Adrenal gland (tissue), 12 donors: ENCODE data around the gene SDR42E2. TPM values are rescaled to one million over a fixed set of nuclear protein-coding genes. Genes with fewer than 3 reads are reported as not detected.

Experiments used
- DNase-seq, 7 donors: peaks; one replicate each; pipeline ENCODE4 v3.0.0-alpha.2; 2019 to 2020
- H3K27ac ChIP-seq, 5 donors: fragments of 200-600 bp; sonication (generic) in 4 of 5; 1 replicate in 3 of 5; 2 replicates in 2 of 5; pipeline versions ENCODE4 v1.5.1 to v1.8.0; 2016 to 2020; ENCODE audit warnings: mild to moderate bottlenecking in 1 of 5
- H3K27me3 ChIP-seq: fragments of 200-600 bp; 2 replicates; pipeline ENCODE4 v1.8.0; 2021
- H3K36me3 ChIP-seq, 2 donors: fragments of 200-600 bp; replicated peaks in 1 of 2; 1 replicate in 1 of 2; 2 replicates in 1 of 2; pipeline versions ENCODE4 v1.5.1 to v1.8.0; 2018 to 2022
- H3K4me1 ChIP-seq, 2 donors: fragments of 200-600 bp; replicated peaks in 1 of 2; 1 replicate in 1 of 2; 2 replicates in 1 of 2; pipeline versions ENCODE4 v1.5.1 to v1.8.0; 2018 to 2021
- H3K4me3 ChIP-seq, 4 donors: fragments of 200-600 bp; sonication (generic) in 3 of 4; one replicate each; pipeline ENCODE4 v1.5.1; 2016 to 2018
- H3K9me3 ChIP-seq, 3 donors: fragments of 200-600 bp; sonication (generic) in 1 of 3; replicated peaks in 1 of 3; 1 replicate in 2 of 3; 2 replicates in 1 of 3; pipeline versions ENCODE4 v1.5.1 to v1.8.0; 2016 to 2021
- CTCF ChIP-seq, 6 experiments: fragments of 450-650 bp in 4 of 6; fragments of 200-600 bp in 2 of 6; sonication (generic) in 1 of 6; IDR thresholded peaks; 1 replicate in 5 of 6; 2 replicates in 1 of 6; pipeline versions ENCODE4 v1.5.1 to v1.8.0; 2016 to 2021; ENCODE audit warnings: antibody characterized with exemption in 6 of 6, mild to moderate bottlenecking in 2 of 6, moderate library complexity in 1 of 6
- POLR2A ChIP-seq, 2 donors: fragments of 450-650 bp; IDR thresholded peaks; one replicate each; pipeline ENCODE4 v1.6.1; 2017; ENCODE audit warnings: antibody characterized with exemption in 2 of 2, mild to moderate bottlenecking in 2 of 2, moderate library complexity in 1 of 2
- WGBS, 4 donors: extraction: QIAGEN DNeasy Blood & Tissue Kit in 2 of 4; methylation state at CpG; one replicate each; pipeline versions ENCODE4 v1.1.5 to v1.1.7; 2013 to 2017; 5-methylcytosine and 5-hydroxymethylcytosine counted together
- intact Hi-C, 2 donors: fragments of 100-400 bp; cut with DNase I; formaldehyde crosslinking; loops; one replicate each; pipeline versions ENCODE4 v1.14.1 to v1.15.0; 2022 to 2023
- polyA plus RNA-seq, 3 donors: library from polyadenylated mRNA; stranded (reverse); fragments of 200-250 nt in 2 of 3; fragments of 350-450 nt in 1 of 3; fragmentation: Illumina TruSeq in 1 of 3; extraction: RNeasy Lipid Tissue Mini Kit (QIAGEN cat#74804) in 1 of 3; gene quantifications; one replicate each; pipeline ENCODE4 v1.2.3, GENCODE V29; 2013 to 2014
- total RNA-seq, 9 donors: library from RNA; depleted of rRNA in 4 of 9; stranded (reverse); fragments of >200 nt in 4 of 9; fragments of 120-200 nt in 1 of 9; fragmentation: NEBNext Ultra II Directional in 1 of 9; extraction: Animal tissue kit (Norgen Biotek cat#: 25700) in 1 of 9; gene quantifications; one replicate each; pipeline versions ENCODE4 v1.1.0 to v1.2.4, GENCODE V29; 2013 to 2023
- donor health status: healthy with polysubstance abuse.
- donor health status: Bipolar disorder and iron deficiency.
- donor health status: DM: yes; HTN: yes; CAD: no.
- donor health status: DM: no; HTN: no; CAD: no.
- donor health status: DM: no; HTN: no; CAD: no.
- donor health status: DM: yes; HTN: yes; CAD: no.

SDR42E2 gene
- total and polyA plus RNA-seq, 12 donors = 0.08 to 0.10 TPM; not detected in 10

GRCh38 chr16:22162656-22163009 is 327 bp downstream of the SDR42E2 start:
- TF ChIP-seq POLR2A (IDR thresholded peaks at IDR 0.05) (no peak), CTCF (IDR thresholded peaks at IDR 0.05) (no peak)
- H3K27ac ChIP-seq = no peak overlapping the region
- no peaks in the 10 kb centered on the region for H3K36me3 ChIP-seq
- intact Hi-C loops = no loop called here
- DNase-seq = no peak
- no peak overlapping the region for H3K4me3 ChIP-seq
- H3K9me3 ChIP-seq = no peaks in the 10 kb centered on the region
- 16 to 34% (median 34%) methylated on average over 9 to 14 of the region's 14 CpGs for WGBS, 4 donors
- H3K4me1 ChIP-seq = no peaks in the 10 kb centered on the region
- peaks cover 16% of the 10 kb centered on the region for H3K27me3 ChIP-seq

GRCh38 chr16:22163806-22164205 is 1.5 kb downstream of the SDR42E2 start:
- H3K27ac ChIP-seq = no peak overlapping the region
- intact Hi-C loops = no loop called here
- no peaks in the 10 kb centered on the region for H3K9me3 ChIP-seq
- H3K4me1 ChIP-seq = no peaks in the 10 kb centered on the region
- no peak overlapping the region for H3K4me3 ChIP-seq
- no peak for TF ChIP-seq POLR2A (IDR thresholded peaks at IDR 0.05)
- TF ChIP-seq CTCF (IDR thresholded peaks at IDR 0.05) = no peak
- no peak for DNase-seq
- peaks cover 16% of the 10 kb centered on the region for H3K27me3 ChIP-seq
- WGBS, 4 donors = 73 to 90% (median 80%) methylated on average over 2 to 6 of the region's 6 CpGs
- H3K36me3 ChIP-seq = no peaks in the 10 kb centered on the region

- H3K4me1 ChIP-seq = no peaks in the 10 kb centered on the region
- intact Hi-C loops = no loop called here
- DNase-seq = no peak
- H3K36me3 ChIP-seq = no peaks in the 10 kb centered on the region
- peaks cover 16% of the 10 kb centered on the region for H3K27me3 ChIP-seq
- H3K4me3 ChIP-seq = no peak overlapping the region
- 85 to 96% (median 91%) methylated on average over 5 of the region's 5 CpGs for WGBS, 4 donors
- no peaks in the 10 kb centered on the region for H3K9me3 ChIP-seq
- no peak overlapping the region for H3K27ac ChIP-seq
- TF ChIP-seq POLR2A (IDR thresholded peaks at IDR 0.05) = no peak
- no peak for TF ChIP-seq CTCF (IDR thresholded peaks at IDR 0.05)
Observed at GRCh38 chr16:22164482-22164881, 2.2 kb downstream of the SDR42E2 start.

GRCh38 chr16:22165508-22166285 is 3.4 kb downstream of the SDR42E2 start:
- WGBS, 4 donors = 79 to 95% (median 94%) methylated on average over 4 to 16 of the region's 16 CpGs
- intact Hi-C loops = no loop called here

More at GRCh38 chr16:22165508-22166285, 3.4 kb downstream of the SDR42E2 start:
- H3K36me3 ChIP-seq = no peaks in the 10 kb centered on the region
- DNase-seq = no peak
- no peak overlapping the region for H3K4me3 ChIP-seq
- no peaks in the 10 kb centered on the region for H3K4me1 ChIP-seq
- TF ChIP-seq POLR2A (IDR thresholded peaks at IDR 0.05) (no peak), CTCF (IDR thresholded peaks at IDR 0.05) (no peak)
- H3K27me3 ChIP-seq = peaks cover 16% of the 10 kb centered on the region
- H3K27ac ChIP-seq = no peak overlapping the region
- H3K9me3 ChIP-seq = no peaks in the 10 kb centered on the region
